Measurements from ENCODE around the gene LRP1B. TPM values are rescaled to one million over a fixed set of nuclear protein-coding genes. Genes with fewer than 3 reads are reported as not detected.

Gene LRP1B
- total RNA-seq, 1 donor from 2014 or later: 0.25 TPM

GRCh38 chr2:140577453-140577852, 1553.4 kb downstream of the LRP1B start:
- no peaks in the 10 kb centered on the region for H3K36me3 Mint-ChIP-seq (ENCODE audit: low read depth)
- no peaks in the 10 kb centered on the region for H3K9me3 Mint-ChIP-seq (ENCODE audit: low read depth)
- no peaks in the 10 kb centered on the region for H3K27me3 Mint-ChIP-seq (ENCODE audit: low read depth)
- H3K27ac Mint-ChIP-seq (ENCODE audit: unreplicated experiment): no peak overlapping the region
- no peak overlapping the region for H3K4me3 Mint-ChIP-seq (ENCODE audit: unreplicated experiment)
- H3K4me1 Mint-ChIP-seq (ENCODE audit: low read depth): no peaks in the 10 kb centered on the region
- DNase-seq (ENCODE audit: low spot score): no peak
- TF ChIP-seq CTCF (IDR thresholded peaks at IDR 0.05): no peak

GRCh38 chr2:140567734-140568133, 1563.1 kb downstream of the LRP1B start:
- no peaks in the 10 kb centered on the region for H3K36me3 Mint-ChIP-seq (ENCODE audit: low read depth)
- no peak overlapping the region for H3K4me3 Mint-ChIP-seq (ENCODE audit: unreplicated experiment)
- no peaks in the 10 kb centered on the region for H3K27me3 Mint-ChIP-seq (ENCODE audit: low read depth)
- no peaks in the 10 kb centered on the region for H3K4me1 Mint-ChIP-seq (ENCODE audit: low read depth)
- H3K9me3 Mint-ChIP-seq (ENCODE audit: low read depth): peaks cover 5% of the 10 kb centered on the region
- no peak for DNase-seq (ENCODE audit: low spot score)
- TF ChIP-seq CTCF (IDR thresholded peaks at IDR 0.05): no peak
- H3K27ac Mint-ChIP-seq (ENCODE audit: unreplicated experiment): no peak overlapping the region

GRCh38 chr2:140565756-140566155, 1565.1 kb downstream of the LRP1B start:
- DNase-seq (ENCODE audit: low spot score): no peak
- H3K36me3 Mint-ChIP-seq (ENCODE audit: low read depth): no peaks in the 10 kb centered on the region
- H3K9me3 Mint-ChIP-seq (ENCODE audit: low read depth): peaks cover 5% of the 10 kb centered on the region
- no peak overlapping the region for H3K27ac Mint-ChIP-seq (ENCODE audit: unreplicated experiment)
- no peak overlapping the region for H3K4me3 Mint-ChIP-seq (ENCODE audit: unreplicated experiment)
- no peaks in the 10 kb centered on the region for H3K4me1 Mint-ChIP-seq (ENCODE audit: low read depth)
- no peaks in the 10 kb centered on the region for H3K27me3 Mint-ChIP-seq (ENCODE audit: low read depth)
- TF ChIP-seq CTCF (IDR thresholded peaks at IDR 0.05): no peak

GRCh38 chr2:140555701-140556100, 1575.1 kb downstream of the LRP1B start:
- Mint-ChIP-seq H3K27me3 (ENCODE audit: low read depth) (no peaks in the 10 kb centered on the region), H3K36me3 (ENCODE audit: low read depth) (no peaks in the 10 kb centered on the region), H3K4me1 (ENCODE audit: low read depth) (peaks cover 3% of the 10 kb centered on the region), H3K27ac (ENCODE audit: unreplicated experiment) (no peak overlapping the region), H3K9me3 (ENCODE audit: low read depth) (no peaks in the 10 kb centered on the region), H3K4me3 (ENCODE audit: unreplicated experiment) (no peak overlapping the region)
- no peak for TF ChIP-seq CTCF (IDR thresholded peaks at IDR 0.05)
- no peak for DNase-seq (ENCODE audit: low spot score)

GRCh38 chr2:140552634-140553033, 1578.2 kb downstream of the LRP1B start:
- TF ChIP-seq CTCF (IDR thresholded peaks at IDR 0.05): no peak
- DNase-seq (ENCODE audit: low spot score): no peak
- Mint-ChIP-seq H3K4me3 (ENCODE audit: unreplicated experiment) (no peak overlapping the region), H3K27ac (ENCODE audit: unreplicated experiment) (no peak overlapping the region), H3K9me3 (ENCODE audit: low read depth) (no peaks in the 10 kb centered on the region), H3K4me1 (ENCODE audit: low read depth) (peaks cover 3% of the 10 kb centered on the region), H3K27me3 (ENCODE audit: low read depth) (no peaks in the 10 kb centered on the region), H3K36me3 (ENCODE audit: low read depth) (no peaks in the 10 kb centered on the region)
